Sigmoid colon (tissue), 4 donors: ENCODE results near the gene FOXS1.

Experiments
- POLR2A ChIP-seq, 2 donors: fragments of 450-650 bp; IDR thresholded peaks; one replicate each; pipeline ENCODE4 v1.6.1; 2016; ENCODE audit warnings: antibody characterized with exemption in 2 of 2, mild to moderate bottlenecking in 2 of 2, moderate library complexity in 2 of 2
- POLR2AphosphoS5 ChIP-seq, 4 donors: sonication (generic); formaldehyde crosslinking; IDR thresholded peaks; one replicate each; pipeline ENCODE4 v1.6.1; 2017; ENCODE audit warnings: antibody characterized with exemption in 4 of 4
- TF ChIP-seq, protein P1 (sequence below), 4 experiments: fragments of 450-650 bp in 3 of 4; fragments of 200-600 bp in 1 of 4; IDR thresholded peaks; one replicate each; pipeline ENCODE4 v1.5.1; 2016 to 2019; ENCODE audit warnings: antibody characterized with exemption in 4 of 4, mild to moderate bottlenecking in 3 of 4, moderate library complexity in 2 of 4

DNA sequence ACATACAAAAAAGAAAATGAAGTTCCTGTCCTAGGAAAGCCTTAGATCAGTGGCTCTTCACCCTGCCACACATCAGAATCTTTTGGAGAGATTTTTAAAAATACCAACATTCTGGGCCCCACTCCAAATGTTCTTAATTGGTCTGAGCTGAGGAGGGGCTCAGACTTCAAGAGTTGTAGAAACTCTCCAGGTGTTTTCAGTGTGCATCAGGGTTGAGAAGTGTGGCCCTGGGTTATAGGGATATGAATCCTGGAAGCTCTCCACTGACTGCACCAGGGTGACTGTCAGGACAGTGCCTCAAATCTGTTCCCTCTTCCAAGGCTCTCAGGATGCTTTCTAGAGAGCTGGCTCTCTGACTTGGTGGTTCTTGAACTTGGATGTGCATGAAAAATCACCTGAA is 31.8 kb downstream of the FOXS1 start:
- TF ChIP-seq, protein P1, sequence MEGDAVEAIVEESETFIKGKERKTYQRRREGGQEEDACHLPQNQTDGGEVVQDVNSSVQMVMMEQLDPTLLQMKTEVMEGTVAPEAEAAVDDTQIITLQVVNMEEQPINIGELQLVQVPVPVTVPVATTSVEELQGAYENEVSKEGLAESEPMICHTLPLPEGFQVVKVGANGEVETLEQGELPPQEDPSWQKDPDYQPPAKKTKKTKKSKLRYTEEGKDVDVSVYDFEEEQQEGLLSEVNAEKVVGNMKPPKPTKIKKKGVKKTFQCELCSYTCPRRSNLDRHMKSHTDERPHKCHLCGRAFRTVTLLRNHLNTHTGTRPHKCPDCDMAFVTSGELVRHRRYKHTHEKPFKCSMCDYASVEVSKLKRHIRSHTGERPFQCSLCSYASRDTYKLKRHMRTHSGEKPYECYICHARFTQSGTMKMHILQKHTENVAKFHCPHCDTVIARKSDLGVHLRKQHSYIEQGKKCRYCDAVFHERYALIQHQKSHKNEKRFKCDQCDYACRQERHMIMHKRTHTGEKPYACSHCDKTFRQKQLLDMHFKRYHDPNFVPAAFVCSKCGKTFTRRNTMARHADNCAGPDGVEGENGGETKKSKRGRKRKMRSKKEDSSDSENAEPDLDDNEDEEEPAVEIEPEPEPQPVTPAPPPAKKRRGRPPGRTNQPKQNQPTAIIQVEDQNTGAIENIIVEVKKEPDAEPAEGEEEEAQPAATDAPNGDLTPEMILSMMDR (IDR thresholded peaks at IDR 0.05) = no peak
- TF ChIP-seq POLR2A (IDR thresholded peaks at IDR 0.05) (no peak), POLR2AphosphoS5 (IDR thresholded peaks at IDR 0.05) (no peak)
